OCI-LY3 (cell line): ENCODE data around the gene CDK5RAP3.

Experiments used
- H2AFZ ChIP-seq: fragments of 200-600, 300-600 bp; shearing (Covaris generic); 2 replicates; pipeline ENCODE4 v1.6.0; 2014; ENCODE audit warnings: antibody characterized with exemption, low read depth, low read length
- H3K27ac ChIP-seq: fragments of 200-600, 300-600 bp; sonication (generic); 2 replicates; pipeline ENCODE4 v1.5.1; 2014; ENCODE audit warnings: mild to moderate bottlenecking, low read length, moderate library complexity, mixed read lengths
- H3K27me3 ChIP-seq: fragments of 200-600, 300-600 bp; sonication (generic); 2 replicates; pipeline ENCODE4 v1.6.1; 2014; ENCODE audit warnings: low read depth, low read length, mixed read lengths
- H3K36me3 ChIP-seq: fragments of 200-600, 300-600 bp; sonication (generic); replicated peaks from 2 replicates; pipeline ENCODE3; 2014; ENCODE audit warnings: low read depth, low read length, mixed read lengths
- H3K4me1 ChIP-seq: fragments of 300-600, 200-600 bp; sonication (generic); 2 replicates; pipeline ENCODE4 v1.6.1; 2014; ENCODE audit warnings: low read length, mixed read lengths
- H3K4me2 ChIP-seq: fragments of 200-600, 300-600 bp; sonication (generic); 2 replicates; pipeline ENCODE4 v1.6.1; 2014; ENCODE audit warnings: low read length, mixed read lengths
- H3K4me3 ChIP-seq: fragments of 300-600, 200-600 bp; sonication (generic); 2 replicates; pipeline ENCODE4 v1.5.1; 2014; ENCODE audit warnings: antibody characterized with exemption, mild to moderate bottlenecking, low read length, moderate library complexity
- H3K79me2 ChIP-seq: fragments of 300-600, 200-600 bp; shearing (Covaris generic); 2 replicates; pipeline ENCODE4 v1.6.1; 2014; ENCODE audit warnings: mild to moderate bottlenecking, low read length, mixed read lengths
- H3K9ac ChIP-seq: fragments of 300-600, 200-600 bp; shearing (Covaris generic); 2 replicates; pipeline ENCODE4 v1.6.0; 2014; ENCODE audit warnings: mild to moderate bottlenecking, low read length, moderate library complexity
- H3K9me3 ChIP-seq: fragments of 200-600, 300-600 bp; shearing (Covaris generic); 2 replicates; pipeline ENCODE4 v1.6.1; 2014; ENCODE audit warnings: low read length, mixed read lengths; ENCODE audit not compliant: insufficient read depth
- H4K20me1 ChIP-seq: fragments of 200-600, 300-600 bp; sonication (generic); 2 replicates; pipeline ENCODE4 v1.6.1; 2016; ENCODE audit warnings: low read length, mixed read lengths; ENCODE audit not compliant: insufficient read depth
- CTCF ChIP-seq: fragments of 200-600, 300-600 bp; sonication (generic); IDR thresholded peaks from 2 replicates; pipeline ENCODE4 v1.5.1; 2014; ENCODE audit warnings: antibody characterized with exemption, low read length, low read depth
- EZH2phosphoT487 ChIP-seq: fragments of 200-600 bp; shearing (Covaris generic); IDR thresholded peaks from 2 replicates; pipeline ENCODE4 v1.6.1; 2018; ENCODE audit warnings: antibody characterized with exemption, mixed run types, low read depth

Gene CDK5RAP3

GRCh38 chr17:47981462-47981861, 10.5 kb downstream of the CDK5RAP3 start:
- no peaks in the 10 kb centered on the region for H3K9me3 ChIP-seq
- no peaks in the 10 kb centered on the region for H3K79me2 ChIP-seq
- H2AFZ ChIP-seq, result no peak overlapping the region
- H3K4me3 ChIP-seq, result no peak overlapping the region
- no peak overlapping the region for H3K4me2 ChIP-seq
- no peaks in the 10 kb centered on the region for H3K4me1 ChIP-seq
- H3K36me3 ChIP-seq, result peaks cover 43% of the 10 kb centered on the region
- no peaks in the 10 kb centered on the region for H4K20me1 ChIP-seq
- H3K27me3 ChIP-seq, result no peaks in the 10 kb centered on the region
- no peak overlapping the region for H3K9ac ChIP-seq
- H3K27ac ChIP-seq, result no peak overlapping the region
- TF ChIP-seq CTCF (no peak), EZH2phosphoT487 (no peak)

- no peaks in the 10 kb centered on the region for H4K20me1 ChIP-seq
- no peak overlapping the region for H3K4me2 ChIP-seq
- H3K4me1 ChIP-seq, result no peaks in the 10 kb centered on the region
- no peaks in the 10 kb centered on the region for H3K9me3 ChIP-seq
- no peaks in the 10 kb centered on the region for H3K79me2 ChIP-seq
- no peak overlapping the region for H3K9ac ChIP-seq
- peaks cover 43% of the 10 kb centered on the region for H3K36me3 ChIP-seq
- H2AFZ ChIP-seq, result no peak overlapping the region
- H3K27ac ChIP-seq, result no peak overlapping the region
- H3K27me3 ChIP-seq, result no peaks in the 10 kb centered on the region
- no peak overlapping the region for H3K4me3 ChIP-seq
- TF ChIP-seq CTCF (no peak), EZH2phosphoT487 (no peak)
Observed at GRCh38 chr17:47982091-47982617, 11.2 kb downstream of the CDK5RAP3 start.

- no peak overlapping the region for H3K9ac ChIP-seq
Observed at GRCh38 chr17:47982645-47983390, 11.9 kb downstream of the CDK5RAP3 start.

More at GRCh38 chr17:47982645-47983390, 11.9 kb downstream of the CDK5RAP3 start:
- Histone ChIP-seq H3K27ac (no peak overlapping the region), H3K4me1 (no peaks in the 10 kb centered on the region), H3K27me3 (no peaks in the 10 kb centered on the region), H3K4me2 (no peak overlapping the region), H3K79me2 (no peaks in the 10 kb centered on the region), H3K9me3 (no peaks in the 10 kb centered on the region), H2AFZ (no peak overlapping the region), H3K4me3 (no peak overlapping the region), H4K20me1 (no peaks in the 10 kb centered on the region), H3K36me3 (peaks cover 39% of the 10 kb centered on the region)
- TF ChIP-seq EZH2phosphoT487 (no peak), CTCF (no peak)
